Left lung (tissue), 10 donors: ENCODE data around the gene C12orf75. TPM values are rescaled to one million over a fixed set of nuclear protein-coding genes. Genes with fewer than 3 reads are reported as not detected.

ENCODE experiments used
- ATAC-seq: fragments of 200-7000 bp; cut with Tn5 transposase; one replicate; pipeline ENCODE4 v1.9.1; 2020; ENCODE audit warnings: moderate library complexity
- DNase-seq, 4 donors: peaks; one replicate each; pipeline ENCODE4 v3.0.0-alpha.2; 2013 to 2020
- H3K27ac ChIP-seq, 2 donors: fragments of 200-600 bp; sonication (generic) in 1 of 2; one replicate each; pipeline versions ENCODE4 v1.5.0 to v1.8.0; 2020 to 2021
- H3K27me3 ChIP-seq, 2 donors: fragments of 200-600 bp; sonication (generic) in 1 of 2; one replicate each; pipeline versions ENCODE4 v1.5.0 to v1.8.0; 2020 to 2021
- H3K36me3 ChIP-seq, 2 donors: fragments of 200-600 bp; sonication (generic) in 1 of 2; one replicate each; pipeline versions ENCODE4 v1.5.0 to v1.8.0; 2020 to 2021
- H3K4me1 ChIP-seq, 2 donors: fragments of 200-600 bp; one replicate each; pipeline ENCODE4 v1.8.0; 2021
- H3K4me3 ChIP-seq, 2 donors: fragments of 200-600 bp; sonication (generic) in 1 of 2; one replicate each; pipeline versions ENCODE4 v1.5.0 to v1.8.0; 2020 to 2021; ENCODE audit warnings: mild to moderate bottlenecking in 1 of 2
- H3K9me3 ChIP-seq, 2 donors: fragments of 200-600 bp; sonication (generic) in 1 of 2; one replicate each; pipeline versions ENCODE4 v1.5.0 to v1.8.0; 2020 to 2021
- CTCF ChIP-seq, 2 donors: fragments of 200-600 bp; sonication (generic) in 1 of 2; IDR thresholded peaks; one replicate each; pipeline versions ENCODE4 v1.5.0 to v1.8.0; 2021; ENCODE audit warnings: antibody characterized with exemption in 2 of 2
- intact Hi-C, 2 donors: fragments of 100-400 bp; cut with DNase I; formaldehyde crosslinking; loops; one replicate each; pipeline versions ENCODE4 v1.11.2 to v1.14.2; 2022
- polyA plus RNA-seq, 6 donors: library from polyadenylated mRNA; unstranded; fragments of 120-200 nt; gene quantifications; one replicate each; pipeline ENCODE4 v1.2.1, GENCODE V29; 2013; ENCODE audit not compliant: insufficient read length in 6 of 6
- total RNA-seq, 2 donors: library from RNA; stranded (reverse); fragmentation: NEBNext Ultra II Directional; extraction: Animal tissue kit (Norgen Biotek cat#: 25700); gene quantifications; one replicate each; pipeline ENCODE4 v1.2.1, GENCODE V29; 2021
- donor health status: DM: no; HTN: yes; CAD: no.
- donor health status: DM: no; HTN: no; CAD: no.

C12orf75 gene
- total and polyA plus RNA-seq, 8 donors: 16.2 to 27.7 (median 18.8) TPM

GRCh38 chr12:105396983-105397382 is 66.5 kb downstream of the C12orf75 start:
- peaks cover 0 to 5% of the 10 kb centered on the region in 2 donors for H3K9me3 ChIP-seq
- ATAC-seq (no peak), DNase-seq (no peak)
- no peak overlapping the region for H3K4me3 ChIP-seq
- H3K27me3 ChIP-seq: no peaks in the 10 kb centered on the region
- TF ChIP-seq CTCF (IDR thresholded peaks at IDR 0.05): no peak
- no peaks in the 10 kb centered on the region for H3K36me3 ChIP-seq
- intact Hi-C loops: no loop called here
- no peaks in the 10 kb centered on the region for H3K4me1 ChIP-seq
- H3K27ac ChIP-seq: no peak overlapping the region

GRCh38 chr12:105398930-105399329 is 68.4 kb downstream of the C12orf75 start:
- H3K4me1 ChIP-seq: no peaks in the 10 kb centered on the region
- H3K9me3 ChIP-seq: peaks cover 0 to 5% of the 10 kb centered on the region in 2 donors
- intact Hi-C loops: no loop called here
- H3K36me3 ChIP-seq: no peaks in the 10 kb centered on the region
- TF ChIP-seq CTCF (IDR thresholded peaks at IDR 0.05): no peak
- no peaks in the 10 kb centered on the region for H3K27me3 ChIP-seq
- no peak overlapping the region for H3K4me3 ChIP-seq
- no peak for ATAC-seq
- H3K27ac ChIP-seq: no peak overlapping the region
- no peak for DNase-seq

DNA sequence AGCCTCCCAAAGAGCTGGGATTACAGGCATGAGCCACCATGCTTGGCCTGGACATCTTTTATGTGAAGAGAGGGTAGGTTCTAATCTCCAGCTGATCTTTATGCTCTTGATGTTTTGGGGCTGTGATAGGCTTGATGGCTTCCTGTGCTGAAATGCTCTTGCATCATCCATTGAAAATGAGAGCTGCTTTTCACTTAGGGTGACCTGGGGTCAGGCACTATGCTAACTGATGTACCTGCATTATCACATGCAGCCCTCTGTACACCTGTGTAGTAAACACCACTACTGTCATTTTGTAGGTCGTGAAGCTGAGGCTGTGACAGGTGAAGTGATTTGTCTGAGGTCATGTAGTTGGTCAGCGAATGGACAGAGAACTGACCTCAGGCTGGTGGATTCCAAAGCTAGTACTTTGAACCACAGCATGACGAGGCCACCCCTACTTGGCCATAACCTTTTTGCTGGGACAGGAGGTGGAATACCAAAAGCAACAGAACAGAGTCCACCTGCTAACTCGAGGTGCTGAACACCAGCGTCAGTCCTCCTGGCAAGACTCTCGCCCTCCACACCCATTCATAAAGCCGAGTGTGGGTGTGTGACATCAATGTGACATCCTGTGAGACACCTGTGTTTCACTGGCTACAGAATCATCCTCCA is 69.1 kb downstream of the C12orf75 start:
- intact Hi-C loops: no loop called here
- H3K4me1 ChIP-seq: no peaks in the 10 kb centered on the region
- H3K9me3 ChIP-seq: peaks cover 0 to 9% of the 10 kb centered on the region in 2 donors
- DNase-seq (no peak), ATAC-seq (no peak)
- no peak for TF ChIP-seq CTCF (IDR thresholded peaks at IDR 0.05)
- H3K27me3 ChIP-seq: no peaks in the 10 kb centered on the region
- no peaks in the 10 kb centered on the region for H3K36me3 ChIP-seq
- H3K27ac ChIP-seq: no peak overlapping the region
- H3K4me3 ChIP-seq: no peak overlapping the region

- DNase-seq (no peak), ATAC-seq (no peak)
- Histone ChIP-seq H3K9me3 (peaks cover 0 to 9% of the 10 kb centered on the region in 2 donors), H3K4me1 (no peaks in the 10 kb centered on the region), H3K36me3 (no peaks in the 10 kb centered on the region), H3K27ac (no peak overlapping the region), H3K27me3 (no peaks in the 10 kb centered on the region), H3K4me3 (no peak overlapping the region)
- TF ChIP-seq CTCF (IDR thresholded peaks at IDR 0.05): no peak
- intact Hi-C loops: no loop called here
Measured at GRCh38 chr12:105400227-105400626, 69.7 kb downstream of the C12orf75 start.

GRCh38 chr12:105401198-105401597 is 70.7 kb downstream of the C12orf75 start:
- ATAC-seq: no peak
- TF ChIP-seq CTCF (IDR thresholded peaks at IDR 0.05): no peak
- H3K27me3 ChIP-seq: no peaks in the 10 kb centered on the region
- no peak overlapping the region for H3K4me3 ChIP-seq
- no peak for DNase-seq
- no peaks in the 10 kb centered on the region for H3K4me1 ChIP-seq
- H3K9me3 ChIP-seq: peaks cover 0 to 9% of the 10 kb centered on the region in 2 donors
- no peak overlapping the region for H3K27ac ChIP-seq
- intact Hi-C loops: no loop called here
- no peaks in the 10 kb centered on the region for H3K36me3 ChIP-seq
